HEK293 (cell line): ENCODE data around the gene RASA4B.

Experiments
- GFI1B ChIP-seq: fragments of 450-650 bp; formaldehyde crosslinking; IDR thresholded peaks from 2 replicates; pipeline ENCODE4 v1.5.1; 2016; ENCODE audit warnings: missing biosample characterization, missing genetic modification characterization
- GLIS1 ChIP-seq: fragments of 450-650 bp; formaldehyde crosslinking; IDR thresholded peaks from 2 replicates; pipeline ENCODE4 v1.5.1; 2016; ENCODE audit warnings: missing biosample characterization, missing genetic modification characterization
- KLF1 ChIP-seq: fragments of 450-650 bp; formaldehyde crosslinking; IDR thresholded peaks from 2 replicates; pipeline ENCODE4 v1.5.1; 2016; ENCODE audit warnings: missing biosample characterization, missing genetic modification characterization
- ZNF341 ChIP-seq: fragments of 450-650 bp; formaldehyde crosslinking; IDR thresholded peaks from 2 replicates; pipeline ENCODE4; 2016; ENCODE audit warnings: low read depth, missing biosample characterization, missing genetic modification characterization
- ZNF600 ChIP-seq: fragments of 450-650 bp; formaldehyde crosslinking; IDR thresholded peaks from 2 replicates; pipeline ENCODE4 v1.5.1; 2016; ENCODE audit warnings: missing biosample characterization, missing genetic modification characterization
- ZNF768 ChIP-seq: fragments of 450-650 bp; formaldehyde crosslinking; IDR thresholded peaks from 2 replicates; pipeline ENCODE4 v1.5.1; 2018; ENCODE audit warnings: missing biosample characterization, mild to moderate bottlenecking, missing genetic modification characterization
- TF ChIP-seq, protein P1 (sequence below): fragments of 450-650 bp; formaldehyde crosslinking; IDR thresholded peaks from 2 replicates; pipeline ENCODE4 v1.5.1; 2017; ENCODE audit warnings: missing biosample characterization, missing genetic modification characterization
- TF ChIP-seq, protein P2 (sequence below): fragments of 450-650 bp; formaldehyde crosslinking; IDR thresholded peaks from 2 replicates; pipeline ENCODE4 v1.5.1; 2016; ENCODE audit warnings: missing biosample characterization, missing genetic modification characterization
- TF ChIP-seq, protein P3 (sequence below): fragments of 450-650 bp; formaldehyde crosslinking; IDR thresholded peaks from 2 replicates; pipeline ENCODE4 v1.5.1; 2016; ENCODE audit warnings: missing biosample characterization, missing genetic modification characterization

The RASA4B gene

DNA sequence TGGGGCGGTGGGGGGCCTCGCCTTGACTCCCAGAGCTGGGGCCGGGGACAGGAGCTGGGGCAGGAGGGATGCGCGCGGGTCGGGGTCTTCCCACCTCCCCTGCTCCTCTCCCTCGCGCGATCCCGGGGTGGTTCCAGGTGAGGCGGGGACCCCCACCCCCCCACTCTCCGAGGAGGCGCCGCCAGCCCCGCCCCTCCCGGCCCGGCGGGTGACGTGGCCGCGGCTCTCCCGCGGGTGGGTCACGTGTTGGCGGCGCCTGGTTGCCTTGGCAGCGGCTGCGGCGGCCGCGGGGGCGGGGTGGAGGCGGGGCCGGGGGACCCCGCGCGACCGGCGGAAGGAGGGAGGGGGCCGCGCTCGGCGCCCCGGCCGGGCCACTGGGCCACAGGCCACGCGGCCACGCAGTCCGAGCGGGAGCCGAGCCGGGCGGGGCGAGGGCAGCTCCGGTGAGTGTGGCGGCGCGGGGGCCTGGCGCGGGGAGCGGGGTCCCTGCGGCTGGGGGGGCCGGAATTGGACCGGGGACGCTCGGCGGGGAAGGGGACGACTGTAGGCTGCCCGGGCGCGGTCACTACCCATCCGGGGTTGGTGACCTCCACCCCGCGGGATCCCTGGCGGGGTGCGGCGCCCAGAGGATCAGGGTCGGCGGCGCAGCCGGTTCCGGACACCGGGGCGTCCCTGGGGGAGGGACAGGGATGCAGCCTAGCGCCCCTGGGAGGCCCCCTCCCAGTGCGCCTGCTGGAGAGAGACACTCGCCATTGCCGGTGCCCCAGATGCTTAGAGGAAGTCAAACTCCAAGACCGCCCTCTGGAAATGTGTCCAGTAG is 84.1 kb downstream of the RASA4B start, which contains the start of gene ORAI2 (continued):
- TF ChIP-seq, protein P1, sequence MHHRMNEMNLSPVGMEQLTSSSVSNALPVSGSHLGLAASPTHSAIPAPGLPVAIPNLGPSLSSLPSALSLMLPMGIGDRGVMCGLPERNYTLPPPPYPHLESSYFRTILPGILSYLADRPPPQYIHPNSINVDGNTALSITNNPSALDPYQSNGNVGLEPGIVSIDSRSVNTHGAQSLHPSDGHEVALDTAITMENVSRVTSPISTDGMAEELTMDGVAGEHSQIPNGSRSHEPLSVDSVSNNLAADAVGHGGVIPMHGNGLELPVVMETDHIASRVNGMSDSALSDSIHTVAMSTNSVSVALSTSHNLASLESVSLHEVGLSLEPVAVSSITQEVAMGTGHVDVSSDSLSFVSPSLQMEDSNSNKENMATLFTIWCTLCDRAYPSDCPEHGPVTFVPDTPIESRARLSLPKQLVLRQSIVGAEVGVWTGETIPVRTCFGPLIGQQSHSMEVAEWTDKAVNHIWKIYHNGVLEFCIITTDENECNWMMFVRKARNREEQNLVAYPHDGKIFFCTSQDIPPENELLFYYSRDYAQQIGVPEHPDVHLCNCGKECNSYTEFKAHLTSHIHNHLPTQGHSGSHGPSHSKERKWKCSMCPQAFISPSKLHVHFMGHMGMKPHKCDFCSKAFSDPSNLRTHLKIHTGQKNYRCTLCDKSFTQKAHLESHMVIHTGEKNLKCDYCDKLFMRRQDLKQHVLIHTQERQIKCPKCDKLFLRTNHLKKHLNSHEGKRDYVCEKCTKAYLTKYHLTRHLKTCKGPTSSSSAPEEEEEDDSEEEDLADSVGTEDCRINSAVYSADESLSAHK (tag by site-specific recombination) = no peak
- TF ChIP-seq GFI1B (tag by site-specific recombination) (no peak), ZNF600 (tag by site-specific recombination) (no peak), ZNF768 (tag by site-specific recombination) (no peak), KLF1 (no peak), GLIS1 (tag by site-specific recombination) (peak; percentile 90), ZNF341 (tag by site-specific recombination) (no peak)
- TF ChIP-seq, protein P2, sequence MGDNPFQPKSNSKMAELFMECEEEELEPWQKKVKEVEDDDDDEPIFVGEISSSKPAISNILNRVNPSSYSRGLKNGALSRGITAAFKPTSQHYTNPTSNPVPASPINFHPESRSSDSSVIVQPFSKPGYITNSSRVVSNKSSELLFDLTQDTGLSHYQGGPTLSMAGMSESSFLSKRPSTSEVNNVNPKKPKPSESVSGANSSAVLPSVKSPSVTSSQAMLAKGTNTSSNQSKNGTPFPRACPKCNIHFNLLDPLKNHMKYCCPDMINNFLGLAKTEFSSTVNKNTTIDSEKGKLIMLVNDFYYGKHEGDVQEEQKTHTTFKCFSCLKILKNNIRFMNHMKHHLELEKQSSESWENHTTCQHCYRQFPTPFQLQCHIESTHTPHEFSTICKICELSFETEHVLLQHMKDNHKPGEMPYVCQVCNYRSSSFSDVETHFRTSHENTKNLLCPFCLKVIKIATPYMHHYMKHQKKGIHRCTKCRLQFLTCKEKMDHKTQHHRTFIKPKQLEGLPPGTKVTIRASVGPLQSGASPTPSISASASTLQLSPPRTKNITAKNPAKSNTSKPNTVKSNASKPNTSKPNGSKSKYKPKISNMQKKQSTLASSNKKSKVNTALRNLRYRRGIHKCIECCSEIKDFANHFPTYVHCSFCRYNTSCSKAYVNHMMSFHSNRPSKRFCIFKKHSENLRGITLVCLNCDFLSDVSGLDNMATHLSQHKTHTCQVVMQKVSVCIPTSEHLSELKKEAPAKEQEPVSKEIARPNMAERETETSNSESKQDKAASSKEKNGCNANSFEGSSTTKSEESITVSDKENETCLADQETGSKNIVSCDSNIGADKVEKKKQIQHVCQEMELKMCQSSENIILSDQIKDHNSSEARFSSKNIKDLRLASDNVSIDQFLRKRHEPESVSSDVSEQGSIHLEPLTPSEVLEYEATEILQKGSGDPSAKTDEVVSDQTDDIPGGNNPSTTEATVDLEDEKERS (tag by site-specific recombination) = no peak
- TF ChIP-seq, protein P3, sequence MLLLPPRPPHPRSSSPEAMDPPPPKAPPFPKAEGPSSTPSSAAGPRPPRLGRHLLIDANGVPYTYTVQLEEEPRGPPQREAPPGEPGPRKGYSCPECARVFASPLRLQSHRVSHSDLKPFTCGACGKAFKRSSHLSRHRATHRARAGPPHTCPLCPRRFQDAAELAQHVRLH (tag by site-specific recombination) = no peak
